DMS79 treated with DMSO at 0.1 percent for 48 hours (cell line): Measurements from ENCODE around the gene CXCR1.
"Not testable (repeated sequence)": the region's sequence is repeated elsewhere in the genome, so short reads cannot be mapped to it uniquely, and the experiment has no call there.

Source experiments
- DNase-seq: peaks from one replicate; lab custom pipeline; 2025; lab: John Stamatoyannopoulos, UW

CXCR1 gene

GRCh38 chr2:218161644-218162043 lies 5.1 kb downstream of the CXCR1 start:
- no peak for DNase-seq

GRCh38 chr2:218155953-218156479 lies 10.7 kb downstream of the CXCR1 start:
- DNase-seq = no peak

DNA sequence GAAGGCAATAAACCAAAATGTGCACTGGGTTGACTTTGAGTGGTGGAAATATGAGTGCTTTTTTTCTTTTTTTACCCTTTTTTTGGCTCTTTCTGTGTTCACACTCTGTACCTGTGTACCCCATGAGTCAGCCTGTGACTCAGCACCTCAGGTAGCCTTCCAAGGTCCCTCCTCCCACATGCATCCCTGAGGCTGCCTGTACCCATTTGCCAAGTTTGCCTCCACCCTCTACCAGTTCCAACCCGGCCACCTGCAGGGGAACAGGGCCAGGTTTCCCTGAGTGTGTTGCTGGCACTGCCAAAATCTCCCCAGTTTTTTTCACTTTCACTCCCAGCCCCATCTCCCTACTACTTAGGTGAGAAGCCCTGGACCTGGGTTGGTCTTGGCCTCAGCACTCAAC lies 14.0 kb downstream of the CXCR1 start:
- no peak for DNase-seq

- DNase-seq = no peak
Measured at GRCh38 chr2:218152172-218152571, 14.6 kb downstream of the CXCR1 start.

- no peak for DNase-seq
Measured at GRCh38 chr2:218149848-218150440, 16.8 kb downstream of the CXCR1 start.

GRCh38 chr2:218149098-218149497 lies 17.7 kb downstream of the CXCR1 start:
- no peak for DNase-seq

DNA sequence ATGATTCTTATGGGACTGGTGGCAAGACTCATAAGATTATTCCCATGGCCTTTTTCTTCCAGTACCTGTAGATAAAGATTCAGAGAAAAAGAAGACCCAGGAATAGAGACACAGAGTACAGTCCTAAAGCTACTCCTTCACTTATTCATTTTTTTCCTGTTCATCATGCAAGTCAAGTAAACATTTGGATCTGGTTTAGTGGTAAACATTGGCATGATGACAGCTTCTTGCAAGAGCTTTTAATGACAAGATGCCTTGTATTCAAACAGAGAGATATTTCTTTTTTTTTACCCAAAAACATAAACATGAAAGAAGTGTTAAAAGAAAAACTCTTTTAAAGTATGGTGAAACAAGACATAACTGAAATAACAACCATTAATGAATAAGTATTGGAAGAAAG lies 20.7 kb downstream of the CXCR1 start:
- DNase-seq = no peak

GRCh38 chr2:218145124-218145523 lies 21.6 kb downstream of the CXCR1 start:
- no peak for DNase-seq

DNA sequence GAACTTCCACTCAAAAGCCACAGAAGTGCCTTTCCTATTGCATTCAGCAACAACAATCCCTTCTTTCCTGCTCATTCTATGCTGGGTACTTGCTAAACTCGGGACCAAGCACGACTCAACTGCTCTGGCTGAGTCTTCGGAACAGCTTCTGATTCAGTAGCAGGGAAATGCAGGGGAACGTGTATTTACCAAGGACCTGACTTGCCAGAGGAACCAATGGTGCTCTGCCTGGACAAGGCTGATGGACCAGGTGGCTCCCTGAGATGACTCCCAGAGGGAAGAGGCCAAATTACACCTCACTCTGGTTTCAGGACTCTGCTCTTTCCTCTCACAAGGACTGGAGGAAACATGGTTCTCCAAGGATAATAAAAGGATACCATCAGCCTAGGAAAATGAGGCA lies 28.7 kb downstream of the CXCR1 start:
- DNase-seq = no peak

- no peak for DNase-seq
Measured at GRCh38 chr2:218137514-218137913, 29.2 kb downstream of the CXCR1 start.

DNA sequence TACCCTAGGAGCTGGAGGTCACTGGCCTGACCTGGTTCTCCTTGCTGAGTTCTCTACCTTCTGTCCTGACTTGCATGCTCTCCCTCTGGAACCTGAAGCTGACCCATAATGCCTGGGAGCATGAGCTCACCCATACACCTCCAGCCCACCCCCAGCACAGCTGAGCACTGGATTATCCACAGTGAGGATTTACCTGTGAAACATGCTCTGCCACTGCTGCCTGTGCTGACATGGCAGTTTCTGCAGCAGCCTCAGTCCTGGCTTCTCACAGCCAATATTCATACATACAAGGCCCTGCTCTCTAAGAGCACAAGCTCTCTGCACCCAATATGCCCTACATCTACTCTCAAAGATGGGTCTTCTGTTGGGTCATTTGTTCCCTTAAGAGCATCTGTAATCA lies 35.9 kb downstream of the CXCR1 start:
- DNase-seq = no peak

DNA sequence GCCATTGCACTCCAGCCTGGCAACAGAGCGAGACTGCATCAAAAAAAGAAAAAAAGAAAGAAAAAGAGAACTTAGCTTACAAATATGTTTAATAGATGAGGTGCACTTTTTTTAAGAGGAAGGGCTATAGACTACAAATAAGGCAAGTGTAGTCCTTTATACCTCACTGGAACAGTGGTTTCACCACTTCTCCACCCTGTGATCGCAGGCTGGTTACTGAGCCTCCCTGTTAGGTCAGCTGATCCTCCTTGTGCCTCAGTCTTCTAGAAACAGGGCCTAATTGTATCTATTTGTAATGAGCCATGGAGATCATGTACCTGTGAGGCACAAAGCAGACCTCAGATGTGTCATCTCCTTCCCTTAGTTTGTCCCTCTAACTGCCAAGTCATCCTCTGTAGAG lies 36.4 kb downstream of the CXCR1 start:
- DNase-seq = no peak

GRCh38 chr2:218129458-218130135 lies 37.2 kb downstream of the CXCR1 start:
- DNase-seq = no peak

GRCh38 chr2:218128781-218129457 lies 37.8 kb downstream of the CXCR1 start:
- DNase-seq = no peak

- no peak for DNase-seq
Measured at GRCh38 chr2:218127929-218128455, 38.8 kb downstream of the CXCR1 start.

DNA sequence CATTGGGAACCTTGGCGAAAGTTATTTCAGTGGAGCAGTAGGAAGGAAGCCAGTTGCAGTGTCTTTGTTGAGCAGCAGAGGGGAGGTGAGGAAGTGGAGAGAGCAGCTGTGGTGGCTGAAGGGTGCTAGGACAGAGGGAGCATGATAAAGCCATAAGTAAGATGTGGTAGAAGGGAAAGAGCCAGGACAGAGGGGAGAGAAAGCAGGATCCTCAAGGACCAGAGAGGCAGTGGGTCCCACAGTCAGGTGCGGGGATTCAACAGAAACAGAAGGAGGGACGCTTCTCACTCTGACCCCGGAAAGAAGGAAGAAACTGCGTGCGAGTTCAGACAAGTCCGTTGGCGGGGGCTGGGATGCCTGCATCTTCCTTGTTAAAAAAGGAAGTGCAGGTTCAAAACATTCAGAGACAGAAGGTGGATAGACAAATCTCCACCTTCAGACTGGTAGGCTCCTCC lies 41.1 kb downstream of the CXCR1 start, which contains the start of gene CXCR2:
TSS of gene CXCR2 (plus strand) at position 403 of the 455 bp plus-strand sequence. CDS start 8,774 bp downstream, outside the sequence.
- DNase-seq = no peak

DNA sequence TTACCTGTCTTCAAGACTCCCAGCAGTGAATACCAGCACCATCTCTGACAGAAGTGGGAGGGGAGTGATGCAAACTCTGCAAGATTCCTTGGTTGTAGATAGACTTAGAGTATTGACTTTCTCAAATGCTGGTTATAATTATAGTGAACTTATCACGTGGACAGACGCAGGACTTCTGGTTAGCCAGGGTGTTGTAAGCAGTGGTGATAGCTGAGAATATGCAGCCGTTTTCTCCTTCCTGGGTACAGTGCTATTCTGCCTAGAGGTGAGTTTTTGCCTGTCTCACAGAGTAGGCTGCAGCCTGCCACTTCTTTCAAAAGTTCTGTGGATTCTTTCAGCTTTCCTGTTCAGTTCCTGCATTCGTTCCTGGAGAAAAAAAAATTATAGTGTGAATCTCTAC lies 41.7 kb downstream of the CXCR1 start:
- no peak for DNase-seq

DNA sequence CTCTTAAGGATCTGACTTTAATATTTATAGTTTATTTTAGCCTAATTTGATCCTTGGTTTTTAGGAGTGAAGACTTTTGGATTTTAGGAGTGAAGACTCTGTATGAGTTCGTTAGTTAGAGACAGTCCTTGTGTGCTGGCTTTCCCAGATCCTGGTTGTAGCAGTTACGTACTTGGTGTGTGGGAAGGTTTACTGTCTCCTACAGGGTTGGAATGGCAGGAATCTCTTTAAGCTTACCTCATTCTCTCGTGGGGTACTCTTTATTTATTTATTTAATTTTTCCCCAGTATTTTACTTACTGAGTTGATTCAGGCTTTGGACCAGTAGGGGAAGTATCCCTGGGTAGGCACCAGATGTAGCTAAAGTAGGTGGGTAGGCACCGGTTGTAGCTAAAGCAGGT lies 42.8 kb downstream of the CXCR1 start:
- no peak for DNase-seq

GRCh38 chr2:218122286-218122685 lies 44.5 kb downstream of the CXCR1 start:
- not testable (repeated sequence) for DNase-seq

GRCh38 chr2:218121789-218122188 lies 45.0 kb downstream of the CXCR1 start:
- DNase-seq = not testable (repeated sequence)
